GM13977 (cell line): ENCODE data around the gene RUFY2.

Experiments used
- DNase-seq: peaks from one replicate; pipeline ENCODE4 v3.0.0; 2012; ENCODE audit warnings: low spot score
- CTCF ChIP-seq: IDR thresholded peaks from 2 replicates; pipeline ENCODE4 v1.5.1; 2012; ENCODE audit warnings: mild to moderate bottlenecking, control low read depth; ENCODE audit not compliant: insufficient read depth; ENCODE audit errors: extremely low read depth, missing control alignments
- in situ Hi-C: fragments of 300-500 bp; cut with MboI; formaldehyde crosslinking; loops from one replicate; pipeline ENCODE4 v1.12.0; 2022; ENCODE audit warnings: low sequenced_read_pairs, low pct_unique_long_range_greater_than_20kb, mixed read lengths, inconsistent platforms; ENCODE audit not compliant: unreplicated experiment

The RUFY2 gene

GRCh38 chr10:68434657-68435056, 27.6 kb upstream of the RUFY2 start:
- no peak for TF ChIP-seq CTCF
- in situ Hi-C loops, result no loop called here
- no peak for DNase-seq

GRCh38 chr10:68428396-68429104, 21.5 kb upstream of the RUFY2 start:
- DNase-seq, result no peak
- in situ Hi-C loops, result no loop called here
- TF ChIP-seq CTCF, result no peak

- DNase-seq, result no peak
- TF ChIP-seq CTCF, result no peak
- in situ Hi-C loops, result no loop called here
Measured at GRCh38 chr10:68424454-68425014, 17.5 kb upstream of the RUFY2 start.

- in situ Hi-C loops, result no loop called here
- DNase-seq, result no peak
- TF ChIP-seq CTCF, result no peak
Measured at GRCh38 chr10:68423522-68423921, 16.4 kb upstream of the RUFY2 start.

- no peak for DNase-seq
- in situ Hi-C loops, result no loop called here
- TF ChIP-seq CTCF, result no peak
Measured at GRCh38 chr10:68419376-68419775, 12.3 kb upstream of the RUFY2 start.

GRCh38 chr10:68408898-68409518, 1.9 kb upstream of the RUFY2 start:
- in situ Hi-C loops, result no loop called here
- TF ChIP-seq CTCF, result no peak
- DNase-seq, result no peak
